Activated CD4-positive, alpha-beta T cell treated with anti-CD3 and anti-CD28 coated beads for 4 hours (primary cell): ENCODE data around the gene TYSND1.
A peak's percentile ranks its signal among the peaks of the same experiment; 100 is the strongest.
"Not testable (repeated sequence)": the region's sequence is repeated elsewhere in the genome, so short reads cannot be mapped to it uniquely, and the experiment has no call there.

ENCODE experiments used
- DNase-seq, 2 donors: peaks; one replicate each; pipeline ENCODE4 v3.0.0-alpha.2; 2020

TYSND1 gene

GRCh38 chr10:70146489-70147258 is at the start of gene TYSND1:
Gene TYSND1 (minus strand): TSS chr10:70146700. CDS start chr10:70146586, 114 bp downstream.
- peak; percentile 92 for DNase-seq

GRCh38 chr10:70193391-70193844 is 46.9 kb upstream of the TYSND1 start:
- DNase-seq: no peak

GRCh38 chr10:70192326-70192968 is 45.9 kb upstream of the TYSND1 start:
- DNase-seq: no peak

GRCh38 chr10:70191972-70192305 is 45.4 kb upstream of the TYSND1 start:
- no peak for DNase-seq

GRCh38 chr10:70191161-70191971 is 44.9 kb upstream of the TYSND1 start:
- no peak for DNase-seq

GRCh38 chr10:70190581-70190980 is 44.1 kb upstream of the TYSND1 start:
- DNase-seq: no peak

- no peak for DNase-seq
Observed at GRCh38 chr10:70190102-70190501, 43.6 kb upstream of the TYSND1 start.

GRCh38 chr10:70188768-70189167 is 42.3 kb upstream of the TYSND1 start:
- DNase-seq: no peak

- DNase-seq: no peak
Observed at GRCh38 chr10:70186571-70186970, 40.1 kb upstream of the TYSND1 start.

GRCh38 chr10:70186090-70186489 is 39.6 kb upstream of the TYSND1 start:
- DNase-seq: no peak

GRCh38 chr10:70183304-70183703 is 36.8 kb upstream of the TYSND1 start:
- no peak for DNase-seq

GRCh38 chr10:70179209-70179608 is 32.7 kb upstream of the TYSND1 start:
- DNase-seq: not testable (repeated sequence)

GRCh38 chr10:70178139-70178725 is 31.7 kb upstream of the TYSND1 start:
- no peak for DNase-seq

- no peak for DNase-seq
Observed at GRCh38 chr10:70176441-70176840, 29.9 kb upstream of the TYSND1 start.

GRCh38 chr10:70175516-70175915 is 29.0 kb upstream of the TYSND1 start:
- no peak for DNase-seq

- DNase-seq: peak in 1 of 2 donors; percentile 23
Observed at GRCh38 chr10:70174058-70174741, 27.7 kb upstream of the TYSND1 start.

- no peak for DNase-seq
Observed at GRCh38 chr10:70169649-70170364, 23.3 kb upstream of the TYSND1 start.

- no peak for DNase-seq
Observed at GRCh38 chr10:70169011-70169410, 22.5 kb upstream of the TYSND1 start.

- no peak for DNase-seq
Observed at GRCh38 chr10:70167246-70167645, 20.7 kb upstream of the TYSND1 start.

- DNase-seq: no peak
Observed at GRCh38 chr10:70166394-70166793, 19.9 kb upstream of the TYSND1 start.

- no peak for DNase-seq
Observed at GRCh38 chr10:70164163-70164562, 17.7 kb upstream of the TYSND1 start.

- no peak for DNase-seq
Observed at GRCh38 chr10:70163448-70163847, 16.9 kb upstream of the TYSND1 start.
